Panc1 (cell line): ENCODE measurements around the gene NFYC. TPM values are rescaled to one million over a fixed set of nuclear protein-coding genes. Genes with fewer than 3 reads are reported as not detected.

Experiments
- ATAC-seq: fragments of 200-7000 bp; cut with Tn5 transposase; 2 replicates; pipeline ENCODE4 v1.9.1; 2020; ENCODE audit warnings: mild to moderate bottlenecking, moderate library complexity
- BruUV-seq: library from RNA; stranded (reverse); fragments of 400-500 nt; replicated peaks from 2 replicates; lab custom pipeline; 2021; lab: Mats Ljungman, UMichigan
- CTCF ChIA-PET: fragments of 300-600 bp; sonication (Branson Sonifier 250); formaldehyde crosslinking; loops from one replicate; lab custom pipeline; 2022; ENCODE audit warnings: antibody characterized with exemption; lab: Charles Lee
- POLR2A ChIA-PET: fragments of 300-600 bp; sonication (Branson Sonifier 250); formaldehyde crosslinking; loops from one replicate; lab custom pipeline; 2022; ENCODE audit warnings: antibody characterized with exemption; lab: Charles Lee
- DNase-seq: peaks from one replicate; pipeline ENCODE4 v3.0.0-alpha.2; 2010; ENCODE audit warnings: low read depth, low spot score
- H3K27ac ChIP-seq: 2 replicates; pipeline ENCODE4 v1.5.1; 2011; ENCODE audit warnings: mild to moderate bottlenecking, low read length, inconsistent platforms
- H3K27me3 ChIP-seq: fragments of 200-500 bp; sonication (Bioruptor generic); 2 replicates; pipeline ENCODE4 v1.6.0; 2014; ENCODE audit warnings: low read length, inconsistent platforms; ENCODE audit not compliant: control insufficient read depth, insufficient read depth
- H3K36me3 ChIP-seq: fragments of 200-500 bp; sonication (Bioruptor generic); 2 replicates; pipeline ENCODE4 v1.5.1; 2014; ENCODE audit warnings: inconsistent platforms, mild to moderate bottlenecking, low read length, moderate library complexity; ENCODE audit not compliant: control insufficient read depth, insufficient read depth
- H3K4me1 ChIP-seq: 2 replicates; pipeline ENCODE4 v1.5.1; 2011; ENCODE audit warnings: inconsistent platforms, mild to moderate bottlenecking, low read length, moderate library complexity; ENCODE audit not compliant: control insufficient read depth, insufficient read depth
- H3K4me3 ChIP-seq, 2 experiments: 2 replicates each; pipeline ENCODE4 v1.5.1; 2011 to 2012; ENCODE audit warnings: low read depth in 2 of 2, low read length in 2 of 2, mild to moderate bottlenecking in 2 of 2, inconsistent platforms in 1 of 2, moderate library complexity in 1 of 2
- H3K9me3 ChIP-seq: fragments of 200-500 bp; sonication (Bioruptor generic); 2 replicates; pipeline ENCODE4 v1.5.1; 2014; ENCODE audit warnings: low read depth, mild to moderate bottlenecking, inconsistent platforms, low read length, moderate library complexity; ENCODE audit not compliant: control insufficient read depth, insufficient read depth
- POLR2AphosphoS5 ChIP-seq: IDR thresholded peaks from 2 replicates; pipeline ENCODE4 v1.6.1; 2012; ENCODE audit warnings: mild to moderate bottlenecking, low read depth, low read length, moderate library complexity
- SIN3A ChIP-seq: IDR thresholded peaks from 2 replicates; pipeline ENCODE4 v1.6.1; 2012; ENCODE audit warnings: low read depth, mild to moderate bottlenecking, low read length, moderate library complexity, borderline replicate concordance; ENCODE audit not compliant: insufficient read depth
- TCF7L2 ChIP-seq: IDR thresholded peaks from 2 replicates; pipeline ENCODE4 v1.6.1; 2011; ENCODE audit warnings: mild to moderate bottlenecking, low read depth, low read length, inconsistent platforms
- in situ Hi-C: cut with HindIII; loops from 2 replicates; pipeline ENCODE4 v1.10.0; 2016; ENCODE audit warnings: low sequenced_read_pairs, low pct_unique_long_range_greater_than_20kb
- intact Hi-C: fragments of 100-400 bp; cut with micrococcal nuclease; formaldehyde crosslinking; loops from one replicate; pipeline ENCODE4 v1.10.0; 2022; ENCODE audit not compliant: unreplicated experiment
- total RNA-seq: library from RNA; stranded (reverse); gene quantifications from one replicate; pipeline ENCODE4 v1.2.1, GENCODE V29; 2021; ENCODE audit not compliant: unreplicated experiment
- TF ChIP-seq, protein P1 (sequence below): fragments of 450-650 bp; IDR thresholded peaks from 2 replicates; pipeline ENCODE4 v1.5.1; 2017; ENCODE audit warnings: mild to moderate bottlenecking
- TF ChIP-seq, protein P2 (sequence below), 2 experiments: IDR thresholded peaks; 2 replicates each; pipeline ENCODE4 v1.6.1; 2011 to 2012; ENCODE audit warnings: low read depth in 2 of 2, control low read depth in 1 of 2, low read length in 1 of 2, mild to moderate bottlenecking in 1 of 2, moderate library complexity in 1 of 2; ENCODE audit not compliant: insufficient read depth in 1 of 2

NFYC gene
- total RNA-seq, 1 experiment from 2014 or later = 81.9 TPM

- POLR2A ChIA-PET = interaction anchor here (0.8 kb wide), 1 partner anchor 19 kb away, joined by 3 read pairs; the partner anchor contains the start of gene NFYC
- TF ChIP-seq POLR2AphosphoS5 (no peak), TCF7L2 (no peak), SIN3A (no peak)
- TF ChIP-seq, protein P1, sequence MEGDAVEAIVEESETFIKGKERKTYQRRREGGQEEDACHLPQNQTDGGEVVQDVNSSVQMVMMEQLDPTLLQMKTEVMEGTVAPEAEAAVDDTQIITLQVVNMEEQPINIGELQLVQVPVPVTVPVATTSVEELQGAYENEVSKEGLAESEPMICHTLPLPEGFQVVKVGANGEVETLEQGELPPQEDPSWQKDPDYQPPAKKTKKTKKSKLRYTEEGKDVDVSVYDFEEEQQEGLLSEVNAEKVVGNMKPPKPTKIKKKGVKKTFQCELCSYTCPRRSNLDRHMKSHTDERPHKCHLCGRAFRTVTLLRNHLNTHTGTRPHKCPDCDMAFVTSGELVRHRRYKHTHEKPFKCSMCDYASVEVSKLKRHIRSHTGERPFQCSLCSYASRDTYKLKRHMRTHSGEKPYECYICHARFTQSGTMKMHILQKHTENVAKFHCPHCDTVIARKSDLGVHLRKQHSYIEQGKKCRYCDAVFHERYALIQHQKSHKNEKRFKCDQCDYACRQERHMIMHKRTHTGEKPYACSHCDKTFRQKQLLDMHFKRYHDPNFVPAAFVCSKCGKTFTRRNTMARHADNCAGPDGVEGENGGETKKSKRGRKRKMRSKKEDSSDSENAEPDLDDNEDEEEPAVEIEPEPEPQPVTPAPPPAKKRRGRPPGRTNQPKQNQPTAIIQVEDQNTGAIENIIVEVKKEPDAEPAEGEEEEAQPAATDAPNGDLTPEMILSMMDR = no peak
- TF ChIP-seq, protein P2, sequence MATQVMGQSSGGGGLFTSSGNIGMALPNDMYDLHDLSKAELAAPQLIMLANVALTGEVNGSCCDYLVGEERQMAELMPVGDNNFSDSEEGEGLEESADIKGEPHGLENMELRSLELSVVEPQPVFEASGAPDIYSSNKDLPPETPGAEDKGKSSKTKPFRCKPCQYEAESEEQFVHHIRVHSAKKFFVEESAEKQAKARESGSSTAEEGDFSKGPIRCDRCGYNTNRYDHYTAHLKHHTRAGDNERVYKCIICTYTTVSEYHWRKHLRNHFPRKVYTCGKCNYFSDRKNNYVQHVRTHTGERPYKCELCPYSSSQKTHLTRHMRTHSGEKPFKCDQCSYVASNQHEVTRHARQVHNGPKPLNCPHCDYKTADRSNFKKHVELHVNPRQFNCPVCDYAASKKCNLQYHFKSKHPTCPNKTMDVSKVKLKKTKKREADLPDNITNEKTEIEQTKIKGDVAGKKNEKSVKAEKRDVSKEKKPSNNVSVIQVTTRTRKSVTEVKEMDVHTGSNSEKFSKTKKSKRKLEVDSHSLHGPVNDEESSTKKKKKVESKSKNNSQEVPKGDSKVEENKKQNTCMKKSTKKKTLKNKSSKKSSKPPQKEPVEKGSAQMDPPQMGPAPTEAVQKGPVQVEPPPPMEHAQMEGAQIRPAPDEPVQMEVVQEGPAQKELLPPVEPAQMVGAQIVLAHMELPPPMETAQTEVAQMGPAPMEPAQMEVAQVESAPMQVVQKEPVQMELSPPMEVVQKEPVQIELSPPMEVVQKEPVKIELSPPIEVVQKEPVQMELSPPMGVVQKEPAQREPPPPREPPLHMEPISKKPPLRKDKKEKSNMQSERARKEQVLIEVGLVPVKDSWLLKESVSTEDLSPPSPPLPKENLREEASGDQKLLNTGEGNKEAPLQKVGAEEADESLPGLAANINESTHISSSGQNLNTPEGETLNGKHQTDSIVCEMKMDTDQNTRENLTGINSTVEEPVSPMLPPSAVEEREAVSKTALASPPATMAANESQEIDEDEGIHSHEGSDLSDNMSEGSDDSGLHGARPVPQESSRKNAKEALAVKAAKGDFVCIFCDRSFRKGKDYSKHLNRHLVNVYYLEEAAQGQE (IDR thresholded peaks at IDR 0.05; ENCODE audit: insufficient read depth in 1 of 2, low read depth in 2 of 2, low read length in 1 of 2) = no peak
- H3K4me1 ChIP-seq = peaks cover 38% of the 10 kb centered on the region
- H3K36me3 ChIP-seq = no peaks in the 10 kb centered on the region; the same call in 1 of the 2 replicates
- in situ Hi-C loops (no loop called here), intact Hi-C loops (no loop called here)
- CTCF ChIA-PET = interaction anchor here (0.8 kb wide), 1 partner anchor 26 kb away, joined by 4 read pairs; no protein-coding TSS in a partner anchor
- no peaks in the 10 kb centered on the region for H3K27me3 ChIP-seq
- no peaks in the 10 kb centered on the region for H3K9me3 ChIP-seq
- BruUV-seq = no TSS peak
- peak overlapping the region; percentile 63 to 74 for H3K4me3 ChIP-seq
- peak overlapping the region; percentile 91 for H3K27ac ChIP-seq
- no peak for DNase-seq
- ATAC-seq = no peak
These were observed 18.3 kb downstream of the NFYC start for GRCh38 chr1:40709802-40710278.

DNA sequence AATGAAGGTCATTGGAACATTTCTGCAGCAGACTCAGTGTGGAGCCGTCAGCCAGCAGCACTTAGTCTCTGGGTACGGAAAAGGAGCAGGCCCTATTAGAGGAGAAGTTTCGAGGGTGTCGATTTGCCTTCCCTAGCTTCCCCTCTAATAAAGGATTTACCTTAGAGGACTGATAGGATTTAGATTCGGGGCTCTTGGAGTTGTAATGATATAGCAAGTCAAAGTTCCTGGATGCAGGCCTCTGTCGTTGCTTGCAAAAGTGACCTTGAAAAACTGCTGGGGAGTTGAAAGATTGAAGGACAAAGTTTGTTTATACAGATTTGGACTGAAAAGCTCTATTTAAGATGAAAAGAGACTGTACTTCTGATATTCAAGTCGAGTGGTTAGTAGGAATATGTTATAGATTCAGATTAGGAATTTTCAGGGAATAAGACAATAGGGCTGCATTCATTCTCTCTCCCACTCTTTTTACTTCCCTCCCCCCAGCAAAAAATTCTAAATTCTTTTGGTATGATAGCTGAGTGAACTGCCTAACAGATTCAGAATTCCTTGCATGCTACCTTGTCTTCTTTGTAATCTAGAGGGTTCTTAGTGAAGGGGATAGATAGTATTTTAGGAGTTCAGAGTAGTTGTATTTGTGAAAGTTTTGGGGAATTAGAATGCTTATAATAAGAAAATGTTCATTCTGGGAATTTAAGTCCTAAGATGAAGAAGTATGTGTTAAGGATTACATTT is 19.2 kb downstream of the NFYC start:
- H3K27me3 ChIP-seq = no peaks in the 10 kb centered on the region
- TF ChIP-seq TCF7L2 (no peak), POLR2AphosphoS5 (no peak), SIN3A (no peak)
- TF ChIP-seq, protein P1 = no peak
- TF ChIP-seq, protein P2 (IDR thresholded peaks at IDR 0.05; ENCODE audit: insufficient read depth in 1 of 2, low read depth in 2 of 2, low read length in 1 of 2) = no peak
- CTCF ChIA-PET = no interaction called here
- POLR2A ChIA-PET = interaction anchor here (0.6 to 0.8 kb wide), 2 partner anchors 20 to 326 kb away, joined by 3 to 4 read pairs; partner anchors contain the start of gene NFYC
- in situ Hi-C loops = no loop called here
- H3K4me1 ChIP-seq = peaks cover 33% of the 10 kb centered on the region
- intact Hi-C loops = no loop called here
- H3K36me3 ChIP-seq = no peaks in the 10 kb centered on the region; the same call in 1 of the 2 replicates
- peak overlapping the region; percentile 91 for H3K27ac ChIP-seq
- peak overlapping the region; percentile 14 to 63 for H3K4me3 ChIP-seq
- DNase-seq (no peak), ATAC-seq (no peak)
- BruUV-seq = no TSS peak
- no peaks in the 10 kb centered on the region for H3K9me3 ChIP-seq
